Measurements from ENCODE around the gene ZNF93. TPM values are rescaled to one million over a fixed set of nuclear protein-coding genes. Genes with fewer than 3 reads are reported as not detected.

ZNF93 gene
- total and polyA plus RNA-seq, 9 of the 15 experiments (the other 6 are each of a cell fraction or from before 2014, with no cell fraction given) = 11.1 to 26.3 (median 17.1) TPM

- Histone ChIP-seq H3K4me1 (replicated peaks in 1 of 2; ENCODE audit: control insufficient read depth in 2 of 2, insufficient read depth in 2 of 2, low read length in 2 of 2) (no peaks in the 10 kb centered on the region), H3K9me3 (replicated peaks; ENCODE audit: control insufficient read depth, insufficient read depth, low read depth, low read length) (peaks cover 12% of the 10 kb centered on the region), H3K36me3 (ENCODE audit: control insufficient read depth, insufficient read depth, low read length) (peaks cover 13% of the 10 kb centered on the region; the same call in 1 of the 3 replicates), H3K4me2 (ENCODE audit: insufficient read depth, low read length) (no peak overlapping the region), H3K4me3 (no peak overlapping the region), H3K79me2 (ENCODE audit: control insufficient read depth, insufficient read depth, low read length) (no peaks in the 10 kb centered on the region), H4K20me1 (replicated peaks; ENCODE audit: control insufficient read depth, insufficient read depth, low read length) (no peaks in the 10 kb centered on the region), H3K27ac (ENCODE audit: extremely low read depth, low read depth, low read length) (no peak overlapping the region), H3K27me3 (ENCODE audit: control insufficient read depth in 2 of 2, insufficient read depth in 2 of 2, low read length in 2 of 2) (no peaks in the 10 kb centered on the region), H2AFZ (ENCODE audit: low read depth, low read length) (no peak overlapping the region), H3K9ac (ENCODE audit: insufficient read depth in 1 of 2, low read depth in 2 of 2, low read length in 2 of 2) (no peak overlapping the region), H3K9me1 (ENCODE audit: control insufficient read depth, insufficient read depth, low read length) (no peaks in the 10 kb centered on the region)
- ATAC-seq (no peak), FAIRE-seq (no peak), DNase-seq (ENCODE audit: extremely low read depth in 1 of 4, low spot score in 3 of 4) (no peak)
- ChIA-PET CTCF (ENCODE audit: low intra/inter-chr PET ratio) (no interaction called here), POLR2A (no interaction called here)
- 33% methylated on average over 1 of the region's 1 CpG for WGBS (ENCODE audit: insufficient coverage, low coverage, missing lambda C conversion rate)
- no TSS peak for BruUV-seq (replicated peaks)
- TF ChIP-seq CEBPB (tag; IDR thresholded peaks at IDR 0.05) (peak; percentile 36), CEBPG (CRISPR knock-in tag; IDR thresholded peaks at IDR 0.05) (no peak), CEBPG (tag; conservative IDR thresholded peaks at IDR 0.05 in 1 of 2, IDR thresholded peaks at IDR 0.05 in 1 of 2) (peak; percentile 68 to 77), ZNF586 (CRISPR knock-in tag; conservative IDR thresholded peaks at IDR 0.05) (no peak), TRIM24 (IDR thresholded peaks at IDR 0.05) (peak; percentile 40 to 53; a peak in 2 of 4 replicates), ATF3 (IDR thresholded peaks at IDR 0.05) (peak; percentile 77), ATF3 (CRISPR knock-in tag; conservative IDR thresholded peaks at IDR 0.05) (no peak)
- in situ Hi-C loops (cut with MboI) = no loop called here
- intact Hi-C loops (cut with micrococcal nuclease) = no loop called here
Observed at GRCh38 chr19:19884583-19884982, 16.2 kb upstream of the ZNF93 start.

Data from K562 (cell line).